Lower leg skin (tissue), 3 donors: Measurements from ENCODE around the gene RPS26.

Experiments
- CTCF ChIP-seq, 3 donors: fragments of 450-650 bp; IDR thresholded peaks; one replicate each; pipeline ENCODE4 v1.5.1; 2016; ENCODE audit warnings: antibody characterized with exemption in 3 of 3, mild to moderate bottlenecking in 3 of 3, moderate library complexity in 2 of 3
- POLR2A ChIP-seq, 2 donors: fragments of 450-650 bp; IDR thresholded peaks; one replicate each; pipeline ENCODE4 v1.6.1; 2016 to 2017; ENCODE audit warnings: antibody characterized with exemption in 2 of 2, mild to moderate bottlenecking in 1 of 2, moderate library complexity in 1 of 2

GRCh38 chr12:55995366-55995765, 46.4 kb upstream of the RPS26 start:
- TF ChIP-seq CTCF (IDR thresholded peaks at IDR 0.05) (no peak), POLR2A (IDR thresholded peaks at IDR 0.05) (no peak)
